ENCODE results near the gene SPDEF.

The SPDEF gene

DNA sequence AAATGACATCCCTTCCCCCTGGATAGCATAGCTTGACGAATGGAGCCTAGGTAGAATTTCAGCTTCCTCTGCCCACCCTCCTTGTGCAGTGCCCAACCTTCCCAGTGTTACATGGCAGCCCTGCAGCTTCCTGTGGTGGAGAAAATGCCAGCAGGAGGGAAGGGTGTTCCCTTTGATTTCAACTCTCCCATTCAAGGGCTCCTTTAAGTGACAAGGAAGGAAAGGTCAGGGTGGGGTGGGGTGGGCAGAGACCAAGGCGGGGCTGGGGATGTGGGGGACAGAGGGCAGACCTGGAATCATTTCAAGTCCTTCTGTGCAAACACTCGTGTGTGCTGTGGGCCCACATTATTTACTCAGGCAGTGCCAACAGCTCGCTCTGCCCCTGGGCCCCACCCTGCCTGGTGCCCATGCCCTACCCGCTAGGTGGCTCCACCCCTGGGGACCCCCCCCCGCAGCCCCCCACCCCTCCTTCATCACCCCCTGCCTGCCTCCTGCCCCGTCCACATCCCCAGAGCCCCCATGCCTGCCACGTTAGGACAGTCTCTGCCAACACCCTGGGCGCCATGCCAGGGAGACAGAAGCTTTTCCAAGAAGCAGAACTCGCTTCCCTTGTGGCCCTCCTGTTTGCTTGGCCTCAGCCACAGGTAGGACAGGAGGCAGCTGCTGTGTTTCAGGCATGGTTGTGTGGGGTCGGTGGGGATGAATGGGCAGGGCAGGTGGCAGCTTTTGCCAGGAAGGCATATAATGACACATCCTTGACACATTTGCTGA lies 9.4 kb downstream of the SPDEF start:
- DNase-seq (ENCODE audit: low read depth in 2 of 2, low spot score in 1 of 2): no peak

DNA sequence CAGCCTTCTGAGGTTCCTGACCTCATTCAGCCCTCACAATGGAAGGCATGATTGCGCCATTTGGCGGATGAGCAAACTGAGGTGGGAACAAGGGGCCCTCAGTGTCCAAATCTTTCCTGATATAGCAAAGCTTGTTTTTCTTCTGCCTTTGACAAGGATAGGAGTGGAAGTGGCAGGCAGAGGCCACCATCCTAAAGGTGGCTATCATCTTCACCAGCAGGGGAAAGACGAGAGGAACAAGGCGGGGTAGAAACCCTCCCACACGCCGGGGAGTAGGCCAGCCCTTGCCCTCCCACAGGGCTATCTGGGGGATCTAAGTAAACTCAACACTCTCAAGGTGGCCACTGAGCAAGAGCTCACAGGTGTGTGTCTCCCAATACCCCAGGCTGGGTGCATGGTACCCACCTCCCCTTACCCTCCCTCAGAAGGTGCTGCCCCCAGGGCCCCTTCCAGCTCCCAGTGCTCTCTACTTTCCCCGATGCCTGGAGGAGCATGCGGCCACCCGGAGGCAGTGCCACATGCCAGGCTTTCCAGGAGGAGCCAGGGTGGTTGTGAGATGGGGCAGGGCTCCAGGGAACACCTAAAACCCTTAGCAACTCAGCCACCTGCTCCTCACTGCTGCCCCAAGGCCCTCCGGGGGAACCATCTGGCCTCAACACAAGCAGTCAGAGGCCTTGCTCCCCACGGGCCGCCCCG lies 11.2 kb downstream of the SPDEF start:
- no peak for DNase-seq (ENCODE audit: low read depth in 2 of 2, low spot score in 1 of 2)

DNA sequence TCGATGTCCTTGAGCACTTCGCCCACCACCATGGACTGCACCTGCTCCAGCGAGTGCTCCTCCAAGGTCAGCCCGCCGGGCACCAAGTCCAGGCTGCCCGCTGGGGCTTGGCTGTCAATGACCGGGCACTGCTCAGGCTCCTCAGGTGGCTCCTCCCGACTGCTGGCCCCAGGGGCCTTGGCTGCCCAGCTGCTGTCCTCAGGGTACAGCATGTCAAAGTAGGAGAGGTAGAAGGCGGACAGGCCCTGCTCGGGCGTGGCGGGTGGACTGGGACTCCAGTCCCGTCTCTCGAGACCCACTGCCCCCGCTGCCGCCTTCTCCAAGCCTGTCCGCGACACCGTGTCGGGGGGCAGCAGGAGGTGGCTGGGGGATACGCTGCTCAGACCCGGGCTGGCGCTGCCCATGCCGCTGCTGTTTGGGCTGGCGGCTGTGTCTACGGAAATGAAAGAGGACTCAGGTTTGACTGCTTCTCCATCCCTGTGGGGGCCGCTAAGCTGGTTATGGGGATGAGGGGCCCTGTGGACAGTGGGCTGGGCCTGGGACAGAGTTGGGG lies 12.0 kb downstream of the SPDEF start:
- DNase-seq (ENCODE audit: low read depth in 2 of 2, low spot score in 1 of 2): no peak

DNA sequence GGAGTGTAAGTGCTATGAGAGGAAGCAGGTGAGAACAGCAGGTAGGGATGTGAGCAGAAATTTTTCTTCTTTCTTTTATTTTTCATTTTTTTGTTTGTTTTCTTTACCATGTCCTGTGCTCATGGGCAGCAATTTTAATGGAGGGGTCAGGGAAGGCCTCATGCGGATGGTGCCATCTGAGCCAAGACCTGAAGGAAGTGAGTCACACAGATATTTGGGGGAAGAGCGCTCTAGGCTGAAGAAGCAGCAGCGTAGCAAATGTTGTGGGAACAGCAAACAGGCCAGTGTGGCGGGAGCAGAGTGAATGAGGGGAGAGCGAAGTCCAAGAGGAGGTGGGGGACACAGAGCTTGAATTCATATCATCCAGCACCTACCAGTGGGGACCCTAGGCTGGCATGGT lies 12.7 kb downstream of the SPDEF start:
- no peak for DNase-seq (ENCODE audit: low read depth in 2 of 2, low spot score in 1 of 2)

DNA sequence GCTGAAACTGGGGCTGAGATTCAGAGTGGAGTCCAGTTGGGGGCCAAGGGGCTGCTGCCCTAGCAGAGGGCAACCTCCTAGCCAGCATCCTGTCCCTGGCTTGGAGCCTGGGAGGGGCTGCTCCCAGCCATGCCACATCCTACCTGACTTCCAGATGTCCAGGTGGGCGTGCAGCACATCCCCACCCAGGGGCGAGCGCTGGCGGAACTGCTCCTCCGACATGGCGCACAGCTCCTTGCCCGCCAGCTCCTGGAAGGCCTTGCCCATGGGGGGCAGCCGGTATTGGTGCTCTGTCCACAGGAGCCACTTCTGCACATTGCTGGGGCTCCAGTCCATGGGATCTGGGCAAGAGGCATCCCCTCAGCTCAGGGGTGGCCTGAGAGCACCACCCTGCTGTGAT lies 15.3 kb downstream of the SPDEF start:
- DNase-seq (ENCODE audit: low read depth in 2 of 2, low spot score in 1 of 2): no peak

DNA sequence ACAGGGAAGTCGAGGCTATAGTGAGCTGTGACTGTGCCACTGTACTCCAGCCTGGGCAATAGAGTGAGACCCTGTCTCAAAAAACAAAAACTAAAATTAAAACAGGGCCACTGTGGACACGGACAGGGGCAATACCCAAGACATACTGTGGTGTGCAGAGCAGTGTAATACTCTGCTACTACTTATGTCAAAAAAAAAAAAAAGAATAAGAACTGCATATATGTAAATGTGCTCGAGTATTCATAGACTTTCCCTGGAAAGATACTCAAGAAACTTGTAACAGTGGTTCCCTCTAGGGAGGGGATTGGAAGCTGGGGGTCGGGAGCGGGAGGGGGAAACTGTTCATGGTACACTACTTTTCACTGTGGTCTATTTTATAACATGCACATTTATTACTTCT lies 15.9 kb downstream of the SPDEF start:
- DNase-seq (ENCODE audit: low read depth in 2 of 2, low spot score in 1 of 2): no peak

DNA sequence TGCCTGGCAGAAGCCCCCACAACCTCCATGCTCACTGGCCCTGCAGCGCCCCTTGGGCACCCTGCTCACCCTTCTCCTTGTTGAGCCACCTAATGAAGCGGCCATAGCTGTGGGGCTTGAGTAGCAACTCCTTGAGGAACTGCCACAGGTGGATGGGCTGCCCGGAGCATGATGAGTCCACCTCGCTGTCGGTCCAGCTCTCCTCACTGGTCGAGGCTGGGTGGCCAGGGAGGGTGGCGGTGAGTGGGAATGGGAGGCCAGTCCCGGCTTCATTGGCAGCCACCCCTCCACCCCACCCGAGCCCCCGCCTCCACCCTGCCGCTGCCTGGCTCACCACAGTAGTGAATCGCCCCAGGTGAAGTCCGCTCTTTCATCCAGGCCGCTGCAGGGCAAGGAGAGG lies 16.9 kb downstream of the SPDEF start:
- DNase-seq (ENCODE audit: low read depth in 2 of 2, low spot score in 1 of 2): no peak

DNA sequence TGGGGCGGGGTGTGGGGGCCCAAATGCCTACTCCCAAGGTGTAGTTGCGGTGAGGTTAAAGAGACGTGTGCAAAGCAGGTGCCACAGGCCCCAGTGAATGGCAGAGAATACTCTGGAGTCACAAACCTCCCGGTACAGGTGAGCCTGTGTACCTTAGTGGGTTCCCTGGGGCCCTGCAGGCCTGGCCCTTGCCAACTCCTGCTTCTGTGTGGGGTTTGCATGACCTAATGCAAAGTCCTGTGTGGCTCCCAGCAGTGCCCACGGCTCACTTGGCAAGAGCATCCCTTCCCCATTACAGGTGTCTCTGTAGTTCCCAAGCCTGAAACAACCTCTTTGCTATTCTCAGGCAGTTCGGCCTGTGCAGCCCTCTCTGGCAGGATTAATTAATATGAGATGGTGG lies 17.5 kb downstream of the SPDEF start:
- DNase-seq (ENCODE audit: low read depth in 2 of 2, low spot score in 1 of 2): no peak

DNA sequence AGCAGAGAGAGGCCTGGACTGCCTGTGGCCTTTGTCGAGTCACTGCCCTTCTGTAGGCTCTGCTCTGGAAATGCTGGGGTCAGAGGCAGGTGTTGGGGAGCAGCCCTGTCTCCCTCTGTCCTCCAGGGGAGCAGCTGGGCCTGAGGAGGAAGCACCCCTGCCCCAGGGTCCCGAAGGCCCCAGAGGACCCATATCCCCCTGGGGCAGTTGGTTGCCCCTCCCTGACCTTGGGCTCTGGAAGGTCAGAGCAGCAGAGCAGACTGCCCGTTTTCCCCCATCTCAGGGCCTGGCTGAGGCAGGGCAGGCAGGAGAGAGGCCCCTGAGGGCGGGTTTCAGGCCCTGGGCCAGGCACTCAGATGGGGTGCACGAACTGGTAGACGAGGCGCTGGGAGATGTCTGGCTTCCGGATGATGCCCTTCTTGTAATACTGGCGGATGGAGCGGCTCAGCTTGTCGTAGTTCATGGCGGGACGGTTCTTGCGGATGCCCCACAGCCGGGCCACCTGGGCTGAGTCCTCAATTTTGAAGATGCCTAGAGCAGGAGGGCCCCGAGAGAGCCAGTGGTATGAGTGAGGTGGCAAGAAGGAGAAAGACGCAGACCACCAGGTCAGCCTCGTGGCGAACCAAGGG lies 18.1 kb downstream of the SPDEF start:
- DNase-seq (ENCODE audit: low read depth in 2 of 2, low spot score in 1 of 2): no peak

DNA sequence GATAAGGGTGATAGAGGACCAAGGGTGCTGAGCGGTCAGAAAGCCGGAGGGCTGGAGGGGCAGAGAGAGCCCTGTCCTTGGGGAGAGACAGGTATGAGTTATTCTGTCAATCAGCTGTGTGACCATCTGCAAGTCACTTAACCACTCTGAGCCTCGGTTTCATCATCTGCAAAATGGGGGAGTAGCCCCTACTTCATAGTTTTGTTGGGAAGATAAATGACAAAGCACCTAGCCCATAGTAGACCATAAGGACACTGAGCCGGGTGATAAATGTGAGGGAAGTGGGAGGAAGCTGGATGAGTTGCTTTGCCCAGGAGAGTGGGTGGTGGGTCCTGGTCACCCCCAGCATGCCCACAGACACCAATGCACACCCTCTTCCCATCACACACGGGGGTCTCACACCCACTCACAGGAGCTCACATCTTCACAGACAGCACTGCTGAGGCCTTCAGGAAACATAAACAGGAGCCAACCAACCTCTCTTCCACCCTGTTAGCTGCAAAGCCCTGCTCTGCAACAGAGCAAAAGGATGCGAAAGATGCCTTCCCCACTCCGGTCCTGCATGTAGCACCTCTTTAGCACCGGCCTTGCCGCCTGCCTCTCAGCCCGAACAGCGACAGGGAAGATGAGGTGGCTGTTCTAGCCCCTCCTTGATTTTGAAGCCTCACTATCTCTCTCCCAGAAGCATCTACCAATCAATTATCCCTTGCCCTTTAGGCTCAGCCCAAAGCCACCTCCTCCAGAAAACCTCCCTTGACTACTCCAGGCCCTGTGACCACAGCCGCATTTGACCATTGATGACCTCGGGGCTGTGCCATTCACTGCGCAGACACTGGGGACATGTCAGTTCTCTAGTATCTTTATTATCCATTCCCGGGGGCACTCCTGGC lies 18.9 kb downstream of the SPDEF start:
- no peak for DNase-seq (ENCODE audit: low read depth in 2 of 2, low spot score in 1 of 2)

DNA sequence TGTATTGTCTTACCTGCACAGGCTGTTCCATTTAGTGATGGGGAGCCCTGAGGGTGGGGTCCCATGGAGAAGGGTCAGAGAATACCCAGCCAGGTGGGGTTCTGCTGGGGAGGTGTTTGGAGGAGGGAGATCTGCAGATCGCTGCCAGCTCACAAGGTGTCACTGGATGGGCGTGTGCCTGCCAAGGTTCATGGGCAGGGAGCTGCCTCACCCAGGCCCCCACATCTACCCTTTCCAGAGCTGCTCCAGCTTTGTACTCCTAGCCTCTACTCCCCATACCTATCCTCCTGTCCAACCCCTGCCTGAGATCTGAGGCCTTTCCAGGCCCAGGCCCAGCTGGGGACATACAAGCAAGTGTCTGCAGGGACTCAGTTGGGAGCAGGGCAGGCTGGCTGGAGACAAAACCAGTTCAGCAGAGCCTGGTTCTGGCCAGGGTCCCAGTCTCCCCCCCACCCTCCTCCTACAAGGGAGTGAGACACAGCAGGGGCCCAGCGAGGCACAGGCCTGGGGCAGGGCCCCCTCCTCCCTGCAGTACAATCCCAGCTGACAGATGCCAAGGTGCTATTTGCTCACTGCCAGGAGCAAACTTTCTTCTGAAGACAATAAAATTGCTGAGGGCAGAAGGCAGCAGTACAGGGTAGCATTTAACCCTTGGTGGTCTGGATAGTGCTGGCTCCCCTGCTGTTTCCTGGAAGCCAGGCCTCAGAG lies 19.7 kb downstream of the SPDEF start:
- no peak for DNase-seq (ENCODE audit: low read depth in 2 of 2, low spot score in 1 of 2)

DNA sequence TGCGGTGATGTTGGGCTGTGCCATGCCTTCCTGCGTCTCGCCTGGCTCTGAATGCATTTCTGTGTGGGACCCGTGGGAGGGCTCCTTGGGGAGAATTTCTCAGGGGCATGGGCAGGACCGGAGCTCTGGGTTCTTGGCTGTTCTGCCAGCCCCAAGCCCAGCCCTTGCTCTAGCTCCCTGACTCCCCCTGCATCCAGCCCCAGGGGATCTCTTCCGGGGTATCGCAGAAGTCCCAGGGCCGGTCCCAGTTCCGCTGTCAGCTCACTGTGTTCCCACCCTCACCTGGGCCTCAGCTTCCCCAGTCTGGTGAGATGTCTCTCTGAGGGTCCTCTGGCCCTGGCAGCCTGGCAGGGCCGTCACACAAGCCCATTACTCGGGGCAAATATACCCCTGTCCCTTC lies 20.5 kb downstream of the SPDEF start:
- DNase-seq (ENCODE audit: low read depth in 2 of 2, low spot score in 1 of 2): no peak

DNA sequence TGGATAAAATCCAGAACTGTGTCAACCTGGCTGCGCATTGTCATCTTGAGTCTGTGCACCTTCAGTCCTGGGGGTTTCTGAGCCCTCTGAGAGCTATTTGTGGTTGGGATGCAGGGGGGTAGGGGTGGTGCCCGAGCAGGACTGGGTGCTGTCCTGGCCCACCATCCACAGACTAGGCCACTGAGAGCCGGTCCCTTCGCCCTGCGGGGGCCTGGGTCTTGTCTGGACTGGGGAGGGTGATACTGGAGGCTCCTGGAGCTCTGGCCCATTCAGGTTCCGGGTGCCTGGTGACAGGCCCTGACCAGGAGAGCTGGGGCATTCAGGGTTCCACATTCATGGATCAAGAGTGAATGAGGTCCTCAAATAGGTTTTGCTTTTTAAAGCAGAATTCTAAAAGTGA lies 20.9 kb downstream of the SPDEF start:
- no peak for DNase-seq (ENCODE audit: low read depth in 2 of 2, low spot score in 1 of 2)

DNA sequence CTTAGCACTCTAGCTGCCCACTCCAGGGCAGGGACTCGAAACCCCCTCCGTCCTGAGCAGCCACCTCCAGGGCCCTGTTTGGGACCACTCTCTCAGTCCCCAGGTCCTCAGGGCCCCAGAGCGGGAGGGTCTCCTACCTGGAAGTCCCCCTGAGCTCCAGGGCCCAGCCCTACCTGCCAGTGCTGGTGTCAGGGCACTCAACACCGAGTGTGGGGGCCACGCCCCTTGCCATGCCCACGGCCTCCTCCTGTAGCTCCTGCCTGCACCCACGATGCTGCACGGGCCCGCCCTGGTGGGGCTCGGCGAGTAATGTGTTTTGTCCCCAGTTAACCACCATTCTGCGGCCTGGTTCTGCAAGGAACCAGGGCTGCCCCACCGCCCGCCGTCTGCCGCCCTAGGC lies 21.5 kb downstream of the SPDEF start:
- DNase-seq (ENCODE audit: low read depth in 2 of 2, low spot score in 1 of 2): no peak

DNA sequence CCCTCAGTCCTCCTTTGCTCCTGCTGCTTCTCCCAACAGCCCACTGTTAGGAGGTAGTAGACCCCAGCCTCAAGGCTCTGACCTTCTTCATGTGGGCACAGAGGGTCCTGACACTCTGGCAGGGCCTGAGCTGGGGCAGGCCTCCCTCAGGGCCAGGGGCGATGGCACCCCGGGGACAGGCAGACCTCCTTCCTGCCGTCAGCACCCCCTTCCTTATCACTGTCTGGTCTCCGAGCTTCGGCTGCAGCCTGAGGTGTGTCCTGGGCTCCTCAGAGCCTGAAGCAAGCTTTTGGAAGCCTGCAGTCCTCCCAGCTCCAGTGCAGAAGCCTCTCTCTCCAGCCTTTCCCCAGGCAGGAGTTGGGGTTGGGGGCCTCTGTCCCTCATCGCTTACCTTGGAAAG lies 22.0 kb downstream of the SPDEF start:
- no peak for DNase-seq (ENCODE audit: low read depth in 2 of 2, low spot score in 1 of 2)

DNA sequence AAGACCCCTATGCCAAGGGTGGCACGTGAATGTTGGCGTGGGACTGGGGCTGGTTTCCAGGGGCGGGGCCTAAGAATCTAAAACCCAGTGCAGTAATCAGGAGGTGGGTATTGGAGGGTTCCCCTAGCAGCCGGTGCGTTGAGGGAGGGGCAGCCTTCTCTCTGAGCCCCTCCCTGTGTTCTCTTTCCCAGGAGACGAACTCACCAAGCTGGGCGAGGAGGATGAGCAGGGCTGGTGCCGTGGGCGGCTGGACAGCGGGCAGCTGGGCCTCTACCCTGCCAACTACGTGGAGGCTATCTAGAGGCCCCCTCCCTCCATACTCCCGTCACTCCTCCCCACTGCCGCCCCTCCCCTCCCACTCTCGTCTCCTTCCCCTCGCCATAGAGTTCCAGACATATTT lies 23.9 kb downstream of the SPDEF start:
- DNase-seq (ENCODE audit: low read depth in 2 of 2, low spot score in 1 of 2): no peak

DNA sequence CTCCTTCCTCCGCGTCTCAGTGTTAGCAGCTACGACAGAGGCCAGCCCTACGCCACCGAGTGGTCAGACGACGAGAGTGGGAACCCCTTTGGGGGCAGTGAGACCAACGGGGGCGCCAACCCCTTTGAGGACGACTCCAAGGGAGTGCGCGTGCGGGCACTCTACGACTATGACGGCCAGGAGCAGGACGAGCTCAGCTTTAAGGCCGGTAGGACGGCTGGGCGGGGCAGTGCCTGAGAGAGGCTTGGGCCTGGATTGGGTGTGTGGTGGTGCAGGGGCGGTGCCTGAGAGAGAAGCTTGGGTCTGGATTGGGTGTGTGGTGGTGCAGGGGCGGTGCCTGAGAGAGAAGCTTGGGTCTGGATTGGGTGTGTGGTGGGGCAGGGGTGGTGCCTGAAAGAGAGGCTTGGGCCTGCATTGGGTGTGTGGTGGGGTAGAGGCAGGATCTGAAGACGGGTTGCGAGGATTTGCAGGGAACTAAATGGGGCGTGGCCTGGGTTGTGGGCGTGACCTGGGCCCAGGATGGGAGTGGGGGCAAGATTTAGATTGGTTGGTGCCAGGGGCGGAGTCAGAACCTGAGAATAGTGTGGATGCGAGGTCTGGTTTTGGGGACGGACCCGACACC lies 24.4 kb downstream of the SPDEF start:
- no peak for DNase-seq (ENCODE audit: low read depth in 2 of 2, low spot score in 1 of 2)

DNA sequence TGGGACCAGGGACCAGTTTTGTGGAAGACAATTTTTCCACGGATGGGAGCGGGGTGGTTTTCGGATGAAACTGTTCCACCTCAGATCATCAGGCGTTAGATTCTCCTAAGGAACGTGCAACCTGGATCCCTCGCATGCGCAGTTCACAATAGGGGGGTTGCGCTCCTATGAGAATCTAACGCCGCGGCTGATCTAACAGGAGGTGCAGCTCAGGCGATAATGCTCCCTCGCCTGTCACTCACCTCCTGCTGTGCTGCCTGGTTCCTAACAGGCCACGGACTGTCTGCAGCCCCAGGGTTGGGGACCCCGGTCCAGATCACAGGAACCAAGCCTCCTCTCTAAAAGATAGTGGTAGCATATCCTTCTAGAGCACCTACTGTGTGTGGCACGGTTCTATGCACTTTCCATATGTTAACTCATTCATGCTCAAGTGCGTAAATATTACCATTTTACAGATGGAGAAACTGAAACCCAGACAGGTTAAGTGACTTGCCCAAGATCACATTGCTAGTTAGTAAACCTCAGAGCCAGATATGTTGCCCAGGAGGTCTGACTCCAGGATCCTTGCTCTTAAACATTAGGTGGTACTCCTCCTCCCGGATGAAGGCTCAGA lies 25.3 kb downstream of the SPDEF start:
- no peak for DNase-seq (ENCODE audit: low read depth in 2 of 2, low spot score in 1 of 2)

DNA sequence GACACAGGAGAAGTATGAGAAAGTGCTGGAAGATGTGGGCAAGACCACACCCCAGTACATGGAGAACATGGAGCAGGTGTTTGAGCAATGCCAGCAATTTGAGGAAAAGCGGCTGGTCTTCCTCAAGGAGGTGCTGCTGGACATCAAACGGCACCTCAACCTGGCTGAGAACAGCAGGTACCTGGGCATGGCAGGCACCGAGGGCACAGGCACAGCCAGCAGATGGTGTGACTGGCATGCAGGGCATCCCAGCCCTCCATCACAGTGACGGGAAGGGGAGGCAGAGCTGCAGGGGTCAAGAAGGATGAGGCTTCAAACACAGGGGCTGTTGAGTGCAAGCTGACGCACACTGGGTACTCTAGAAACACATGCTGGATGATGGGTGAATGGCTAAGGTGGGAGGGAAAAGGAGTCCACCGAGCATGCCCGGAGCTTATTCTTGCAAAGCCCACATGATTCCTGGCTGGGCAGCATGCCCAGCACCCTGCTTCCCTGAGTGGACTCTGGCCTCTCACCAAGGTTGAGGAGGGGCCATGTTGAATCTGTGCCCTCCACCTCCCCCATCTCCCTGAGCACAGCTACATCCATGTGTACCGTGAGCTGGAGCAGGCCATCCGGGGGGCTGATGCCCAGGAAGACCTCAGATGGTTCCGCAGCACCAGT lies 26.3 kb downstream of the SPDEF start:
- no peak for DNase-seq (ENCODE audit: low read depth in 2 of 2, low spot score in 1 of 2)

Data from stimulated activated CD8-positive, alpha-beta memory T cell treated with anti-CD3 and anti-CD28 coated beads, Interleukin-4, amount 100 ng/mL, for 1 hour (primary cell).